GM11168 (cell line): ENCODE measurements around the gene TMEM44.

Experiments used
- in situ Hi-C: fragments of 300-500 bp; cut with MboI; formaldehyde crosslinking; loops from one replicate; pipeline ENCODE4 v1.12.0; 2022; ENCODE audit warnings: low sequenced_read_pairs; ENCODE audit not compliant: unreplicated experiment

Gene TMEM44, protein sequence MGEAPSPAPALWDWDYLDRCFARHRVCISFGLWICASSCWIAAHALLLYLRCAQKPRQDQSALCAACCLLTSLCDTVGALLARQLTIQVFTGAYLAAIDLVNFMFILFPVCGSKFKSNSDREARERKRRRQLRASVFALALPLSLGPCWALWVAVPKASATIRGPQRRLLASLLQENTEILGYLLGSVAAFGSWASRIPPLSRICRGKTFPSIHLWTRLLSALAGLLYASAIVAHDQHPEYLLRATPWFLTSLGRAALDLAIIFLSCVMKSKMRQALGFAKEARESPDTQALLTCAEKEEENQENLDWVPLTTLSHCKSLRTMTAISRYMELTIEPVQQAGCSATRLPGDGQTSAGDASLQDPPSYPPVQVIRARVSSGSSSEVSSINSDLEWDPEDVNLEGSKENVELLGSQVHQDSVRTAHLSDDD

GRCh38 chr3:194633349-194634004, at the start of gene TMEM44:
Gene TMEM44, minus strand, starts transcription at chr3:194633419. Its CDS starts 204 bp downstream, at chr3:194633215.
- in situ Hi-C loops: no loop called here

DNA sequence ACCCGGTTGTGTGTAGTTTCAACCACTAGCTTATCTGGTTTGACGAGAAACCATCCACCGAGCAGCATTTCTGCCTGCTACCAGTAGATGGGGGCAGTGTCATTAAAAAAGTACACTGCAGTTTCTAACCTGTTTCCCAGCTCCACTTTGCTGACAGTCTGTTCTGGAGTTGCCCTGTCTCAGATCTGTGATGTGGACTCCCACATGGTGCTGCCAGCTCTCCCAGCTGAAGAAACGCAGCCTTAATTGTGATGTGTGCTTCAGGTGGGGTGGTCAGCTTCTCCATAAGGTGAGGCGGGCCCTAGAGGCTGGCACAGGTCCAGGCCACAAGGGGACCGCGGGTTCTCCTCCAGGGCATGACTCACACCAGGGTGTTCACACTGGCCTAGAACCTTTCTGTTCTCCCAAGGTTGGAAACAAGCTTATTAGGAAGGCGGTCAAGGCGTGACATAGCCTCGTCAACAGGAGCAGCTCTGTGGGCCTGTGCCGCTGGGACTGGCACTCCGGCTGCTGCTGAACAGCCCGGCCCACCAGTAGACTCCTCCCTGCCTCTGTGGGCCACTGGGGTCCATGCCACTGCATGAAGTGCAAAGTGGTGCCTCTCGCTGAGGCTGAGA, 49.6 kb upstream of the TMEM44 start:
- in situ Hi-C loops: loop anchor here (25.0 kb wide), 3 partner anchors 279 to 854 kb away; partner anchors contain the start of gene PPP1R2

DNA sequence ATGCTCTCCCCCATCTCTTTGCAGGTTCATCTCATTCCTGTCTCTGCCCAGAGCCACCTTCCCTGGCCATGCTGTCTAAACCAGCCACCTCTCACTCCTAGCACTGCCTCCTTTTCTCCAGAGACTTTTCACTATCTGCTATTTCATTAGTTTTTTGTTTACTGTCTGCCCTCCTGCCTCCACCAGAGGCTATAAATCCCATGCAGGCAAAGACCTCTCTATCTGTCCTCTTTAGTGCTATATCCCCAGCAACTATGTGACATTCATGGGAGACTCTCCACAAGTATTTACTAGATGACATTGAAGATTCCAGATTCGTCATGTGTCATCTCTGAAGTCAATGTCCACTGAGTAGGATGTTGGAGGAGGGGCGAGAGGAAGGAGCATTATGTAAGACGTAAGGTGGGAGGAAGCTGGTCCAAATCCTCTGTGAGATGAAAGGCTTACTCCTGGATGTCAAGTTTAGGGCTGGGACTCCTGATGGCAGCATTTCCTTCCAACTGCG, 49.0 kb upstream of the TMEM44 start:
- in situ Hi-C loops: loop anchor here (25.0 kb wide), 3 partner anchors 280 to 855 kb away; partner anchors contain the start of gene PPP1R2

- in situ Hi-C loops: loop anchor here (25.0 kb wide), 3 partner anchors 281 to 856 kb away; partner anchors contain the start of gene PPP1R2
Observed at GRCh38 chr3:194680888-194681615, 47.8 kb upstream of the TMEM44 start.

- in situ Hi-C loops: loop anchor here (10.0 to 25.0 kb wide), 4 partner anchors 286 to 861 kb away; partner anchors contain the start of gene PPP1R2
Observed at GRCh38 chr3:194676471-194676870, 43.3 kb upstream of the TMEM44 start.

GRCh38 chr3:194675680-194676079, 42.5 kb upstream of the TMEM44 start:
- in situ Hi-C loops: loop anchor here (10.0 to 25.0 kb wide), 4 partner anchors 287 to 862 kb away; partner anchors contain the start of gene PPP1R2

DNA sequence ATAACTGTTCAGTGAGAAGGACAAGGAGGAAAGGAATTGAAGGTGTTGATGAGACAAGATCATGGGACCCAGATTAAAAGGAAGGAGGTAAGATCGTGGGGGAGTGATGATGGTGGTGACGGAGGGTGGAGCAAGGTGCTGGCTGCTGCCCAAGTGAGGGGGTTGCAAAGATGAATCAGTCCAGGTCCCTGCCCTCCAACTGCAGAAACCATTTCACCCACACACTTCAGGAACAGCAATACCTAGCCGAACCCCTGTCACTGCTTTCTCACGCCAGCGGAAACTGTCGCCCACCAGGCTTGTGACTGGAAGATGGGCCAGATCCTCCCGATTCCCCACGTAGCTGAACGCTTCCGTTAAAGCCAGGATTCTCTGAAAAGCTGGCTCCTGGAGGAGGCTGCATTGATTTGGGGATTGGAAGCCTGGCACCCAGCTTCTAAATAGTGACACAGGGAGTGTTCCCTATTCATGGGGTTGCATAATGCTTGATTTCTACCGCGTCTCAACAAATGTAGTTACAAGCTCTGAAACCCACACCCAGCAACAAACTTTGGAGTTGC, 41.9 kb upstream of the TMEM44 start:
- in situ Hi-C loops: loop anchor here (10.0 to 25.0 kb wide), 4 partner anchors 287 to 862 kb away; partner anchors contain the start of gene PPP1R2

- in situ Hi-C loops: loop anchor here (10.0 kb wide), 1 partner anchor 581 kb away; no protein-coding TSS in a partner anchor
Observed at GRCh38 chr3:194673761-194674160, 40.5 kb upstream of the TMEM44 start.

GRCh38 chr3:194672876-194673275, 39.7 kb upstream of the TMEM44 start:
- in situ Hi-C loops: loop anchor here (10.0 kb wide), 1 partner anchor 582 kb away; no protein-coding TSS in a partner anchor

DNA sequence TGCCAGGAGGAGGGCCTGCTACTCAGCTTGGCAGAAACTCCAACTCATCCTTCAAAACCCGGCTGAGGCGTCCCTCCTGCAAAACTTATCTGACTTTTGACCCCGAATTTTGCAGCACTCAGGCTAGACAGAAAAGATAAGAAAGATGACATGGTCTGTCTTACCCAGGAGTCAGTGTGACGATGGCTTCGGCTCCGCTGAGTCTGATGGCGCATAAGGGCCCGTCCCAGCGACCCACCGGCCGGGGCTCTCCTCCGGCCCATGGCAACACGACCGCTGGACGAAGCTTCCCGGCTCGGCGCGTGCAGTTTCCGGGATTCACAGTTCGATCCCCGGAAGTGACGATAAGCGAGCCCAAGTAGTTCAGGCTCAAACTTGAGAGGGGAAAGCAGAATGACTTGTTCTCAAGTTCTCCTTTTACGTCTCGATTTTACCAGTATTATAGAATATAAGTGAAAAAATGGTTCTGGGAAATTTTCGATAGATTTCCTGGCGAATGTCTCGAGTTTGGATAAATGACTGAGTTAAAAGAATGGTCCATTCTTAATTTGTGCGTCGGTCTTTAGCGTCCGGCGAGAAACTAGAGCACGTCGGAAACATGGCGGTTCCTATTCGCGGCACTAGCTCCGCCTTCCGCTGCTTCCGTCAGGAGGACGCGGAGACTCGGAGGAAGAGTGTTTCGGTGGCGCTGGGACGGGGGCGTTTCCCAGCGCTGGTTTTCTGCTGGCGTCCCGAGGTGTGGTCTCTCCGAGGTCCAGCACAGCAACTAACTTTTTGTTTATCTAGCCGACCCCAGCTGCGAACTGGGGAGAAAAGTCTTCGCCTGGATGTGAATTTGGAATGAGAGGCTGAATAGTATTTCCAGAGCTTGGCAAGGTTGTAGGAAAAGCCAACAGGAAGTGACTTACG, 38.9 kb upstream of the TMEM44 start, which contains the start of gene LSG1:
Gene LSG1 (minus strand): TSS at position 292 of the 909 bp plus-strand sequence. CDS start 29 bp downstream, at position 263.
- in situ Hi-C loops: loop anchor here (10.0 kb wide), 1 partner anchor 583 kb away; no protein-coding TSS in a partner anchor

GRCh38 chr3:194671511-194671899, 38.3 kb upstream of the TMEM44 start:
- in situ Hi-C loops: loop anchor here (10.0 kb wide), 1 partner anchor 583 kb away; no protein-coding TSS in a partner anchor

GRCh38 chr3:194667363-194667762, 34.1 kb upstream of the TMEM44 start:
- in situ Hi-C loops: no loop called here

- in situ Hi-C loops: no loop called here
Observed at GRCh38 chr3:194664857-194665256, 31.6 kb upstream of the TMEM44 start.

DNA sequence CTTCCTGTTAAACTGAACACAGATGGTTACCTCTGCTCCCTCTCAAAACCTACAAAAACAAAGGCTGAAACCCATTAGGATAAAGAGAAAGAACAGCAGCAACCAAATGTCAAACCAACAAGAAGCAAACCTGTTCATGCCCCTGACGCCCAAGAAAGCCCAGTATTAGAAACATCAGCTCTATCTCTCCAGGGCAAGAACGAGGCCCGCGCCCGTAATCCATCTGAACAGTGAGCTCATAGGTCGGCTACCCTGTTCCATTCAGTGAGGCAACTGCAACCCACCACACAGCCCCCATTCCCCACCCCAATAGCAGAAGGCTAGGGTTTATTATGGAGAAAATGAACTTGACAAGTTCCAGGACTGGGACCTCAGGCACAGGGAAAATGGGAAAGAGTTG, 28.7 kb upstream of the TMEM44 start:
- in situ Hi-C loops: no loop called here

DNA sequence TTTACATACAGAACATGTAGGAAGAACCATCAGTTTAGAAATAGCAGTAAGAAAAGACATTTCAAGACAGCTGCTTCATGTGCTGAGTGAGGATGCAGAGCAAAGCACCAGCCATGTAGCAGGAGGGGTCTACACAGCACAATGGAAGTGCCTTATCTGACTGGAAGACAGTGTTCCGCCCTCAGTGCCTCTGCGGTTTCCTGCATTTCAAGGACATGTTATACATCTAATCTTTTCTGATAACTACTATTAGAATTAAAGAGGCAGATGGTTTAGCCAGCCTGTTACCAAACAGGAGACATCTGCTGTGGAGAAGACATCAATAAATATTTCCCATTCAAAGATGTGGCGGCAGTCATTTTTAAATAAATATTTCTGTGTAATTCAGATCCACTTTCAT, 28.2 kb upstream of the TMEM44 start:
- in situ Hi-C loops: no loop called here

- in situ Hi-C loops: no loop called here
Observed at GRCh38 chr3:194659778-194660177, 26.6 kb upstream of the TMEM44 start.

DNA sequence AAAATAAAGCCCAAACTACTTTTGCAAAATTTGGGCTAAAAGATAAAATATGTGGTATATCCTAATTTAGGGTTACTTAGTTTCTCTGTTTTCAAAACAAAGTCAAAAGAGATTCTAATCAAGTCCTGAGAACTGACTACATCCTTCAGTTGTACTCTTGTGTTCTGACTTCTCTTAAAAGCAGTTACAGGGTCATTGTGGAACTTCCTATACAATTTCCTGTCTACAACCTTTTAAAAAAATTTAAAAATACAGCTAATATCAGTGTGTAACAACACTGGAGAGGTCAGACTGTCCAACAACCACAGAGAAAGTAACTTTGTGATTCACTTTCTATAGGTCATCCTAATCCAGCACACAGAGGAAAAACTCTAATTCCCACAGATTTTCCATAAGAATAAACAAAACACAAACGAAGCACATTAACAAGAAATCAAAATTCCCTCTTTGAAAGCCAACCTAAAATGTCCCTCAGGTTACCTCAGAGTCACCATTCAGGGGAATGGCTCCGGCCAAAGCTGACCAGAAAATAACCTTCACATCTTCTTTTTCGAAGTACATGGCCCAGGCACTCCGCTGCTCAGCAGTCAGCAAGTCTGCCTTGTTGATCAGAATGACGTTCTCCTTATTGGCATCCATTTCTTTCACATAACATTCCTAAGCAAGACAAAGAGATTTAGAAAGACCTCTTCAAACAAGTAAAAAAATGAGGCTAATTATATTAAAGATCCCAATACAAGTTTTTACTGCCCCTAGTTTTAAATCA, 25.4 kb upstream of the TMEM44 start:
- in situ Hi-C loops: no loop called here
